MM.1S (cell line): ENCODE measurements around the gene TP73.

Experiments
- DNase-seq: peaks from one replicate; pipeline ENCODE4 v3.0.0-alpha.2; 2015
- H2AFZ ChIP-seq: fragments of 300-600 bp; sonication (generic); 2 replicates; pipeline ENCODE4 v1.6.0; 2016; ENCODE audit warnings: antibody characterized with exemption, low read length
- H3F3A ChIP-seq: fragments of 300-600 bp; sonication (generic); 2 replicates; pipeline ENCODE4 v1.6.1; 2016; ENCODE audit warnings: mild to moderate bottlenecking, antibody characterized with exemption, low read length, moderate library complexity, mixed read lengths; ENCODE audit not compliant: insufficient read depth
- H3K27ac ChIP-seq: fragments of 300-600 bp; sonication (generic); 2 replicates; pipeline ENCODE4 v1.5.1; 2016; ENCODE audit warnings: mild to moderate bottlenecking, low read length
- H3K27me3 ChIP-seq: fragments of 300-600 bp; sonication (generic); replicated peaks from 2 replicates; pipeline ENCODE4 v1.6.0; 2016; ENCODE audit warnings: low read length; ENCODE audit not compliant: insufficient read depth
- H3K36me3 ChIP-seq: fragments of 300-600 bp; sonication (generic); replicated peaks from 2 replicates; pipeline ENCODE4 v1.6.1; 2016; ENCODE audit warnings: mild to moderate bottlenecking, low read length, mixed read lengths; ENCODE audit not compliant: insufficient read depth
- H3K4me1 ChIP-seq: fragments of 300-600 bp; sonication (generic); 2 replicates; pipeline ENCODE4 v1.6.1; 2016; ENCODE audit warnings: low read length, mixed read lengths
- H3K4me2 ChIP-seq: fragments of 300-600 bp; sonication (generic); 2 replicates; pipeline ENCODE4 v1.6.0; 2016; ENCODE audit warnings: low read depth, low read length
- H3K4me3 ChIP-seq: fragments of 300-600 bp; sonication (generic); 2 replicates; pipeline ENCODE4 v1.5.1; 2016; ENCODE audit warnings: low read length, mixed read lengths
- H3K79me2 ChIP-seq: fragments of 300-600 bp; sonication (generic); 2 replicates; pipeline ENCODE4 v1.6.1; 2016; ENCODE audit warnings: mixed run types, low read length, mixed read lengths
- H3K9ac ChIP-seq: fragments of 300-600 bp; sonication (generic); 2 replicates; pipeline ENCODE4 v1.6.1; 2016; ENCODE audit warnings: low read length, mixed read lengths
- H3K9me2 ChIP-seq: fragments of 300-600 bp; sonication (generic); replicated peaks from 2 replicates; pipeline ENCODE4 v1.6.1; 2016; ENCODE audit warnings: mild to moderate bottlenecking, low read length, mixed read lengths; ENCODE audit not compliant: insufficient read depth
- H3K9me3 ChIP-seq: fragments of 300-600 bp; sonication (generic); replicated peaks from 2 replicates; pipeline ENCODE4 v1.6.1; 2016; ENCODE audit warnings: mild to moderate bottlenecking, low read length, mixed read lengths; ENCODE audit not compliant: insufficient read depth
- H4K20me1 ChIP-seq: fragments of 300-600 bp; sonication (generic); 2 replicates; pipeline ENCODE4 v1.6.1; 2016; ENCODE audit warnings: mild to moderate bottlenecking, low read length, moderate library complexity, mixed read lengths; ENCODE audit not compliant: insufficient read depth
- EZH2 ChIP-seq: fragments of 300-600 bp; sonication (generic); optimal IDR thresholded peaks from 2 replicates; pipeline ENCODE3; 2017; ENCODE audit warnings: low read depth, mild to moderate bottlenecking, antibody characterized with exemption, low read length, mixed read lengths
- EZH2phosphoT487 ChIP-seq: fragments of 300-600 bp; sonication (generic); IDR thresholded peaks from 2 replicates; pipeline ENCODE4 v1.6.1; 2018; ENCODE audit warnings: antibody characterized with exemption, low read length
- TF ChIP-seq, protein P1 (sequence below): fragments of 300-600 bp; sonication (generic); IDR thresholded peaks from 2 replicates; pipeline ENCODE4 v1.5.1; 2016; ENCODE audit warnings: antibody characterized with exemption, low read length, mixed read lengths

Gene TP73

DNA sequence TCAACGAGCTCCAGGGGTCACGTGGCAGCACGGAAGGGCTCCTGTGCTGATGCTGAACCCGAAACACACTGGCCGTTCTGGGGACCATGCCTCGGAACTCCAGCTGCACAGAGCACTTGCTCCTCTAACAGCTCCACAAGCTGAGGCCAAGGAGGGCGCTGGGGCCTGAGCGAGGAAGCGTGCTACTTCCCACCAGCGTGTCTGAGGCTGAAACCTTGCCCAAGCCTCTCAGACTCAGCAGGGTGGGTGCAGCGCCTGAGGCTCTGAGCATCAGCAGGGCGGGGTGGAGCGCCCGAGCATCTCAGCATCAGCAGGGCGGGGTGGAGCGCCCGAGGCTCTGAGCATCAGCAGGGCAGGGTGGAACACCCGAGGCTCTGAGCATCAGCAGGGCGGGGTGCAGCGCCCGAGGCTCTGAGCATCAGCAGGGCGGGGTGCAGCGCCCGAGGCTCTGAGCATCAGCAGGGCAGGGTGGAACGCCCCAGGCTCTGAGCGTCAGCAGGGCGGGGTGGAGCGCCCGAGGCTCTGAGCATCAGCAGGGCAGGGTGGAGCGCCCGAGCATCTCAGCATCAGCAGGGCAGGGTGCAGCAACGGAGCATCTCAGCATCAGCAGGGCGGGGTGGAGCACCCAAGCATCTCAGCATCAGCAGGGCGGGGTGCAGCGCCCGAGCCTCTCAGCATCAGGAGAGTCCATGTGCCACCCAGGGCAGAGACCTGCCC, 12.0 kb upstream of the TP73 start:
- Histone ChIP-seq H3K9me2 (no peaks in the 10 kb centered on the region), H3K4me1 (no peaks in the 10 kb centered on the region), H3K4me3 (no peak overlapping the region), H3K9me3 (no peaks in the 10 kb centered on the region), H2AFZ (no peak overlapping the region), H3K36me3 (peaks cover 3% of the 10 kb centered on the region; the same call in 1 of the 2 replicates), H3K27me3 (no peaks in the 10 kb centered on the region), H3K27ac (no peak overlapping the region), H3K79me2 (no peaks in the 10 kb centered on the region), H3K4me2 (no peak overlapping the region), H3K9ac (no peak overlapping the region), H4K20me1 (no peaks in the 10 kb centered on the region), H3F3A (no peaks in the 10 kb centered on the region)
- no peak for DNase-seq
- no peak for TF ChIP-seq EZH2
- TF ChIP-seq, protein P1, sequence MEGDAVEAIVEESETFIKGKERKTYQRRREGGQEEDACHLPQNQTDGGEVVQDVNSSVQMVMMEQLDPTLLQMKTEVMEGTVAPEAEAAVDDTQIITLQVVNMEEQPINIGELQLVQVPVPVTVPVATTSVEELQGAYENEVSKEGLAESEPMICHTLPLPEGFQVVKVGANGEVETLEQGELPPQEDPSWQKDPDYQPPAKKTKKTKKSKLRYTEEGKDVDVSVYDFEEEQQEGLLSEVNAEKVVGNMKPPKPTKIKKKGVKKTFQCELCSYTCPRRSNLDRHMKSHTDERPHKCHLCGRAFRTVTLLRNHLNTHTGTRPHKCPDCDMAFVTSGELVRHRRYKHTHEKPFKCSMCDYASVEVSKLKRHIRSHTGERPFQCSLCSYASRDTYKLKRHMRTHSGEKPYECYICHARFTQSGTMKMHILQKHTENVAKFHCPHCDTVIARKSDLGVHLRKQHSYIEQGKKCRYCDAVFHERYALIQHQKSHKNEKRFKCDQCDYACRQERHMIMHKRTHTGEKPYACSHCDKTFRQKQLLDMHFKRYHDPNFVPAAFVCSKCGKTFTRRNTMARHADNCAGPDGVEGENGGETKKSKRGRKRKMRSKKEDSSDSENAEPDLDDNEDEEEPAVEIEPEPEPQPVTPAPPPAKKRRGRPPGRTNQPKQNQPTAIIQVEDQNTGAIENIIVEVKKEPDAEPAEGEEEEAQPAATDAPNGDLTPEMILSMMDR, result no peak
- TF ChIP-seq EZH2phosphoT487, result no peak

DNA sequence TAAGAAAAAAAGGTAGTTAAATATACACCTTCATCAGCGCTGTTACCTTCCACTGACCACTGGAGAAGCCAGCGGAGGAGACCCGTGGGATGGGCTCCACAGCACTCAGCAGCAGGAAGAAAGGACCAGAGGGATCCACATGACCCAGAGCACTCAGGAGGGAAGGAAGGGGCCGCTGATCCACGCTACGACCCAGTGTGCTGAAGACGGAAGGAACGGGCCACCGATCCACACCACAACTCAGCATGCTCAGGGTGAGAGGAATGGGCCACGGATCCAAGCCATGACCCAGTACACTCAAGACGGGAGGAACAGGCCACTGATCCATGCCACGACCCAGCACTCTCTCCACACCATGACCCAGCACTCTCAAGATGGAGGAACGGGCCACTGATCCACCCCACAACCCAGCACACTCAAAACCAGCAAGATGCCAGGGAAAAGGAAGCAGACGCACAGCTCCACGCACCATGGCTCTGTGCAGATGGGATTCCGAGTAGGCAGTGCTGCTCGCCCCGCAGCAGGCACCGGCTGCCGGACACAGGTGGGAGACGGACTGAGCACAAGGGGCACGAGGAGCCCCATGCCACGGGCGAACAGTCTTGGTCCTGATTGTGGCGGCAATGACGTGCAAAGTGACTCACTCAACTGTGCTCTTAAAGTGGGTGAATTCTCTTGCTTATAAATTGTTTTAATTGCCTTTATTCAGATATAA, 11.1 kb upstream of the TP73 start:
- no peak overlapping the region for H3K27ac ChIP-seq
- TF ChIP-seq EZH2phosphoT487 (no peak), EZH2 (no peak)
- TF ChIP-seq, protein P1, result no peak
- no peaks in the 10 kb centered on the region for H3K4me1 ChIP-seq
- H4K20me1 ChIP-seq, result no peaks in the 10 kb centered on the region
- H3K36me3 ChIP-seq, result peaks cover 3% of the 10 kb centered on the region; the same call in 1 of the 2 replicates
- no peak overlapping the region for H3K9ac ChIP-seq
- no peaks in the 10 kb centered on the region for H3K79me2 ChIP-seq
- no peaks in the 10 kb centered on the region; the same call in 1 of the 2 replicates for H3F3A ChIP-seq
- no peaks in the 10 kb centered on the region for H3K9me2 ChIP-seq
- DNase-seq, result no peak
- H2AFZ ChIP-seq, result no peak overlapping the region
- H3K4me3 ChIP-seq, result no peak overlapping the region
- no peaks in the 10 kb centered on the region for H3K27me3 ChIP-seq
- H3K9me3 ChIP-seq, result no peaks in the 10 kb centered on the region
- H3K4me2 ChIP-seq, result no peak overlapping the region

DNA sequence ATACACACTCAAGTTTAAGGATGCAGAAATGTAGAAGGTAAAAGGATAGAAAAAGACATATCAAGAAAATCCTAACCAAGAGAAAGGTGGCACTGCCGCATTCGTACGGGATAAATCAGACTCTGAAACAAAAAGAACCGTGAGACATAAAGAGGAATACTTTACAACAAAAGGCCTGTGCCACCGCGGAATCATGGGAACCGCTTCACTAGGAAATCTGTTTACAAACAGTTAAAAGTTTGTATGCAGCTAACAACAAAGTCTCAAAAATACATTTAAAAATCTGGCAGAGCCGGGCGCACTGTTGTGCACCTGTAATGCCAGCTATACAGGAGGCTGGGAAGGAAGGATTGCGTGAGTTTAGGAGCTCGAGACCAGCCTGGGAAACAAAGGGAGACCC, 10.5 kb upstream of the TP73 start:
- TF ChIP-seq, protein P1, result no peak
- TF ChIP-seq EZH2phosphoT487 (no peak), EZH2 (no peak)

More for the DNA sequence above, 10.5 kb upstream of the TP73 start:
- Histone ChIP-seq H2AFZ (no peak overlapping the region), H3K27me3 (no peaks in the 10 kb centered on the region), H3K9me3 (no peaks in the 10 kb centered on the region), H3K9me2 (no peaks in the 10 kb centered on the region), H3K4me3 (no peak overlapping the region), H3K36me3 (peaks cover 3% of the 10 kb centered on the region; the same call in 1 of the 2 replicates), H3K9ac (no peak overlapping the region), H3K79me2 (no peaks in the 10 kb centered on the region), H4K20me1 (no peaks in the 10 kb centered on the region), H3F3A (no peaks in the 10 kb centered on the region; the same call in 1 of the 2 replicates), H3K27ac (no peak overlapping the region), H3K4me1 (no peaks in the 10 kb centered on the region), H3K4me2 (no peak overlapping the region)
- DNase-seq, result no peak
